Measurements from ENCODE around the gene TYW1B.
"Not testable (repeated sequence)": the region's sequence is repeated elsewhere in the genome, so short reads cannot be mapped to it uniquely, and the experiment has no call there.

Gene TYW1B

GRCh38 chr7:72675686-72676085 lies 152.3 kb downstream of the TYW1B start:
- peaks cover 18% of the 10 kb centered on the region for H3K36me3 Mint-ChIP-seq (ENCODE audit: low read depth)
- H3K9me3 Mint-ChIP-seq, H3K4me1 Mint-ChIP-seq, H3K4me3 Mint-ChIP-seq, DNase-seq, H3K27me3 Mint-ChIP-seq, ATAC-seq, H3K27ac Mint-ChIP-seq: not testable (repeated sequence)

DNA sequence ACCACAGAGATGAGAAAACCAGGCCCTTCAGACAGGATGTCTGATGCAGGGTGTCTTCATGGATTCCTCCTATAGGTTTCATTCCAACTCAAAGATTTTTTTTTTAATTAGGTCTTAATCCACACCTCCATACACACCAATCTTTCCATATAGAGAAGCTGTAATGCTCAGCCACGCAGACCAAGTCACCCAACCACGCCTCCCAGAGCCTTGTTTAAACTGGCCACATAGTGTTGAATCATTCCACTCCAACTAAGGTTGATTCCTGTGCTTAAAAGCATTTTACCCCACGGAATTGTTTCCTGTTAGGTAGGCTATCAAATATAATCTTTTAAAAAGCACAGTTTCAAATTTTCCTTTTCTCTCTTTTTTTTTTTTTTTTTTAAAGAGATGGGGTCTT lies 153.6 kb downstream of the TYW1B start:
- H3K27me3 Mint-ChIP-seq, result no peaks in the 10 kb centered on the region
- no peaks in the 10 kb centered on the region for H3K4me1 Mint-ChIP-seq
- no peak for ATAC-seq
- no peak overlapping the region for H3K4me3 Mint-ChIP-seq
- H3K9me3 Mint-ChIP-seq, result no peaks in the 10 kb centered on the region
- peaks cover 10% of the 10 kb centered on the region for H3K36me3 Mint-ChIP-seq (ENCODE audit: low read depth)
- H3K27ac Mint-ChIP-seq, result no peak overlapping the region
- no peak for DNase-seq

DNA sequence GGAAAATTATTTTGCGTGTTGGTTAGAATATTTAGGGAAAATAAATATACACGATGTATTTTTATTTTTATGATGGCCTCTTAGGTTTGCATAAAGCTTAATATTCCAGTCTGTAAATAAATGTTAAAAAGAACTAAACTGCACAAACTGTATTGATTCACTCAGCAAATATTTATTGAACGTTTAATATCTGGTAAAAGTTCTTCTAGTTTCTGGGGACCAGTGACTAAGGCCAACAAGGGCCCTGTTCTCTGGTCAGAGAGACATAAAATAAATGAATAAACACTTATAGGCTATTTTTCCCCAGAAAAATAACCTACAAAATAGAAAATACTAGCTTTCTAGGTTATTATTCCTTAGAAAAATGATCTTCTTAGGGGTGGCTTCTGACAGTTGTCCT lies 157.2 kb downstream of the TYW1B start:
- not testable (repeated sequence) for DNase-seq, H3K4me3 Mint-ChIP-seq, H3K4me1 Mint-ChIP-seq, ATAC-seq, H3K27me3 Mint-ChIP-seq, H3K27ac Mint-ChIP-seq, H3K9me3 Mint-ChIP-seq
- H3K36me3 Mint-ChIP-seq (ENCODE audit: low read depth), result peaks cover 11% of the 10 kb centered on the region

DNA sequence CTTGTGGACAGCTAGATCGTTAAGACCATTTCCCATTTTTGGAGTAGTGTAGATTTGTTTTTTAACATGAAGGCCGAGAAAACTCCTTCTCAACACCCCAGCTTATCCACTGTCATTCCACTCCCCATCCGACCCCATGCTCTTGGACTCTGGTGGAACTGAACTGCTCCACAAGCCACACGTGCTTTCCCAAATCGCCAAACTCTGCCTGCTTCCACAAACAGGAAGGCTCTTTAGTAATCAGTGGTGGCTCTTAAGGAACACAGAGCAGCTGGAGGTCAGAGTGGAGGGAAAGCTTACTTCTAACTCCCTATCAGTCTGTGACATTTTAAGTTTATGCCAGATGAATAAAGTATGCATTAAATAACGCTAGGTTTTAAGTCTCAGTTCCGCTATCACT lies 159.6 kb downstream of the TYW1B start:
- H3K36me3 Mint-ChIP-seq (ENCODE audit: low read depth), result peaks cover 23% of the 10 kb centered on the region
- not testable (repeated sequence) for H3K4me3 Mint-ChIP-seq, H3K4me1 Mint-ChIP-seq, ATAC-seq, DNase-seq, H3K27ac Mint-ChIP-seq, H3K9me3 Mint-ChIP-seq, H3K27me3 Mint-ChIP-seq

DNA sequence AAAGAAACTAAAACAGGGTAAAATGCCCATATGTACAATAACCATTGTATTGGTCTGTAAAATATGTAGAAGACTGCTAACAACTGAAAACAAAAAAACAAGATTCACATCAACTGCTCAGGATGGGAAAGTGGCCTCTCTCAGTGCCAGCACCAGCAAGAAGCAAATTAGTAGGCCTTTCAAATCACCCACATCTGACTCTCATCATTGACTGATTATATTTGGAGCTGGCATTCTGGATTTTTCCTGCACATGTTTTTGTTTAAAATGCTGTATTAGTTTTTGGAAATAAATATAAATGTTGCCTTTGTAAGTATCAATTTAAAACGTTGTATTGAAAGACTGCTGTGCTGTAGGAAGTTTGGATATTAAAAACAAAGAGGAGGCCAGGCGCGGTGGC lies 161.0 kb downstream of the TYW1B start:
- not testable (repeated sequence) for H3K9me3 Mint-ChIP-seq, H3K4me1 Mint-ChIP-seq, H3K27me3 Mint-ChIP-seq, ATAC-seq, H3K4me3 Mint-ChIP-seq, H3K27ac Mint-ChIP-seq, DNase-seq
- H3K36me3 Mint-ChIP-seq (ENCODE audit: low read depth), result peaks cover 19% of the 10 kb centered on the region

- ATAC-seq; DNase-seq; H3K27ac Mint-ChIP-seq; H3K36me3 Mint-ChIP-seq (ENCODE audit: low read depth); H3K27me3 Mint-ChIP-seq; H3K4me3 Mint-ChIP-seq; H3K9me3 Mint-ChIP-seq; H3K4me1 Mint-ChIP-seq: not testable (repeated sequence)
These were observed 179.4 kb downstream of the TYW1B start for GRCh38 chr7:72648574-72648973.

DNA sequence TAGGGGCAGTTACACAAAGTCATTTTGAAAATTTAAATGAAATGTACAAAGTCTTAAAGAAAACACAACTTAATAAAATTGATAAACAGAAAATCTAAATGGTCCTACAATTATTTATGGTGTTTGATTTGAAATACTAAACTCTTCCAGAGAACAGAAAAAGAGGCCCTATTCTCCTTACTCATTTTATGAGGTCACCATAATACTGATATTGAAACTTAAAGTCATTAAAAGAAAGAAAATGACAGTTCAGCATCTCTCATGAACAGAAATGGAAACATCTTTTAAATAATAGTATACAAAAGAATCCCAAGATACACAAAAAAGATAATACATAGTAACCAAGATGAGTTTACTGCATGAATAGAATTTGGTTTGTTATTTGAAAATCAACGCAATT lies 184.3 kb downstream of the TYW1B start:
- DNase-seq; H3K4me1 Mint-ChIP-seq; H3K36me3 Mint-ChIP-seq (ENCODE audit: low read depth); H3K27ac Mint-ChIP-seq; H3K4me3 Mint-ChIP-seq; H3K9me3 Mint-ChIP-seq; H3K27me3 Mint-ChIP-seq; ATAC-seq: not testable (repeated sequence)

DNA sequence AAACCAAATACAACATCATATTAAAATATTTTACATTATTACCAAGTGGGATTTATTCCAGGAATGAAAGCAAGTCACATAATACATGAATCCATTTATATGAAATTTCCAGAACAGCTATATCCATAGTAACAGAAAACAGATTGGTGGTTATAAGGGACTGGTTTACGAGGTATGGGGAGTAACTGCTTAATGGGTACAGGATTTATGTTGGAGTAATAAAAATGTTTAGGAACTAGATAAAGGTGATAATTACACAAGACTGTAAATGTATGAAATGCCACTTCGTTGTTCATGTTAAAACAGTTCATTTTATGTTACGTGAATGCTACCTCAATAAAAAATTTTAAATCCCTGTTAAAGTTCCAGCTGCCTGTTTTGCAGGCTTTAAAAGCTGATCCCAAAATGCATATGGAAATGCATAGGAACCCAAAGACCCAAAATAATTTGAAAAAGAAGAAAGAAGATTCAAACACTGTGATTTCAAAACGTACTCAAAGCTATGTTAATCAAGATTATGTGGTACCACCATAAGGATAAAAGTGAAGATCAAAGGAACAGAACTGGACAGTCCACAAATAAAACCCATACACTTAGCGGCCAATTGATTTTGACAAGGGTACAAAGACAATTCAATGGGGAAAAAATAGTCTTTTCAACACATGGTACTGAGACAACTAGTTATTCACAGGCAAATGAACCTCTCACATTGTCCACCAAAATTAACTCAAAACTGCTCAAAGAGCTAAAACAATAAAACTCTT lies 186.3 kb downstream of the TYW1B start:
- not testable (repeated sequence) for H3K27ac Mint-ChIP-seq, H3K9me3 Mint-ChIP-seq, DNase-seq, ATAC-seq, H3K4me3 Mint-ChIP-seq, H3K27me3 Mint-ChIP-seq, H3K4me1 Mint-ChIP-seq
- H3K36me3 Mint-ChIP-seq (ENCODE audit: low read depth), result peaks cover 12% of the 10 kb centered on the region

- not testable (repeated sequence) for H3K9me3 Mint-ChIP-seq, ATAC-seq, H3K4me3 Mint-ChIP-seq, H3K4me1 Mint-ChIP-seq, H3K27ac Mint-ChIP-seq, H3K27me3 Mint-ChIP-seq, DNase-seq
- H3K36me3 Mint-ChIP-seq (ENCODE audit: low read depth), result peaks cover 12% of the 10 kb centered on the region
These were observed 187.3 kb downstream of the TYW1B start for GRCh38 chr7:72640740-72641139.

DNA sequence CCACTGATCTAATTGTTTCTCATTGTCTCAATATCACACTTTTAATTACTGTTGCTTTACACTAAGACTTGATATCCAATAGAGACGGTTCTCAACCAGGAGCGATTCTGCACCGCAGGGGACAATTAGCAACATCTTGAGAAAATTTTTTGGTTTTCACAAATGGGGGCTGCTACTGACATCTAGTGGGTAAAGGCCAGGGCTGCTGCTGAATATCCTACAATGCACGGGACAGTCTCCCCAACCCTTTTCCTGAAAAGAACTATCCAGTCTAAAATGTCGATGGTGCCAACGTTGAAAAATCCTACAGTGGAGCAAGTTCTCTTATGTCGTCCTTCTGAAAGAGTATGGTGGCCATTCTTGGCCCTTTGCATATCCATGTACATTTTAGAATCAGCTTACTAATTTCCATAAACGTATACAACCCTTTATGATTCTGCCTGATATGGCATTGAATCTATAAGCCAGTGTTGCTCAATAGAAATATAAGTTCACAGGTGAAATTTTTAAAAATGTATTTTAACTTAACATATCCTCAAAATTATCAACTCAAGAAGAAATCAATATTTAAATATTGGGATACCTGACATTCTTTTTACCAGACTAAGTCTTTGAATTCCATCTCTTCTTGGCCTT lies 192.6 kb downstream of the TYW1B start:
- not testable (repeated sequence) for H3K9me3 Mint-ChIP-seq; ATAC-seq; H3K36me3 Mint-ChIP-seq (ENCODE audit: low read depth); H3K4me3 Mint-ChIP-seq; DNase-seq; H3K27ac Mint-ChIP-seq; H3K4me1 Mint-ChIP-seq; H3K27me3 Mint-ChIP-seq

DNA sequence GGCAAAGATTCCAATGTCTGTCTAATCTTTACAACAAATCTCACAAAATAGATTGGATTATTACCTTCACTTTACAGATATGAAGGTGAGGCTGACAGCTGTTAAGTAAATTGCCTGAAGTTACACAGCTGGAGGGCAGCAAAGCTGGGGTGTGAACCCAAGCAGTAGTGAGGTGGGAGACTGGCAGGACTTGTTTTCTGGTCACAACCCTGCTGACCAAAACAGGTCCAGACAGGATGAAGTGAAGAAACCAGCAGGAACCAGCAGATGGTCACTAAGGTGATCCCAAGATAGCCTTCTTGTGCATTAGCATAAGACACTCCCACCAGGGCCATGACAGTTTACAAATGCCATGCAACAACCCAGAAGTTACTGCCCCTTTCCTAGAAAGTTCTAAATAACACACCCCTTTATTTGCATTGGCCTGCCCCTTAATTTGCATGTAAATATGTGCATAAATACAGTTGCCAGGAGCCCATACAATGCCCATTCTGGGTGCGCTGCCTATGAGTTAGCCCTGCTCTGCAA lies 195.2 kb downstream of the TYW1B start:
- H3K4me1 Mint-ChIP-seq; H3K36me3 Mint-ChIP-seq (ENCODE audit: low read depth); DNase-seq: not testable (repeated sequence)

DNA sequence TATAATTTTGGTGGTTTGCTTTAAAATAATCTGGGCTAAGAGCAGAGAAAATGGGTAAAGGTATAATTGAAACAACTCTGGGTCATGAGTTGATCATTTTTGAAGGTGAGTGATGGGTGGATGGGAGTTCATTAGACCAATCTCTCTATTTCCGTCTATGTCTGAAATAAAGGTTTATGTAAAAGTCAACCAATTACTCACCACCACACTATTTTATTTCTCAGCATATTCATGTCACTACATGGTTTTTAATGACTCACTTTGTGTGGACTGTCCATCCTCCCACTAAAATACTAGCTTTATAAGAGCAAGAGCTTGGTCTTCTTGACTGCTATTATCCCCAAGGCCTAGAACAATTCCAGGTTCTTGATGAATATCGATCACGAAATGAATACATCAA lies 199.6 kb downstream of the TYW1B start:
- H3K4me3 Mint-ChIP-seq; H3K27me3 Mint-ChIP-seq; DNase-seq; H3K4me1 Mint-ChIP-seq; H3K27ac Mint-ChIP-seq; ATAC-seq; H3K36me3 Mint-ChIP-seq (ENCODE audit: low read depth); H3K9me3 Mint-ChIP-seq: not testable (repeated sequence)

More for the DNA sequence above, 195.2 kb downstream of the TYW1B start:
- H3K27ac Mint-ChIP-seq, H3K9me3 Mint-ChIP-seq, ATAC-seq, H3K27me3 Mint-ChIP-seq, H3K4me3 Mint-ChIP-seq: not testable (repeated sequence)

GRCh38 chr7:72626428-72627011 lies 201.5 kb downstream of the TYW1B start:
- H3K9me3 Mint-ChIP-seq; H3K27ac Mint-ChIP-seq; H3K4me1 Mint-ChIP-seq; DNase-seq; H3K27me3 Mint-ChIP-seq; H3K4me3 Mint-ChIP-seq; ATAC-seq; H3K36me3 Mint-ChIP-seq (ENCODE audit: low read depth): not testable (repeated sequence)

DNA sequence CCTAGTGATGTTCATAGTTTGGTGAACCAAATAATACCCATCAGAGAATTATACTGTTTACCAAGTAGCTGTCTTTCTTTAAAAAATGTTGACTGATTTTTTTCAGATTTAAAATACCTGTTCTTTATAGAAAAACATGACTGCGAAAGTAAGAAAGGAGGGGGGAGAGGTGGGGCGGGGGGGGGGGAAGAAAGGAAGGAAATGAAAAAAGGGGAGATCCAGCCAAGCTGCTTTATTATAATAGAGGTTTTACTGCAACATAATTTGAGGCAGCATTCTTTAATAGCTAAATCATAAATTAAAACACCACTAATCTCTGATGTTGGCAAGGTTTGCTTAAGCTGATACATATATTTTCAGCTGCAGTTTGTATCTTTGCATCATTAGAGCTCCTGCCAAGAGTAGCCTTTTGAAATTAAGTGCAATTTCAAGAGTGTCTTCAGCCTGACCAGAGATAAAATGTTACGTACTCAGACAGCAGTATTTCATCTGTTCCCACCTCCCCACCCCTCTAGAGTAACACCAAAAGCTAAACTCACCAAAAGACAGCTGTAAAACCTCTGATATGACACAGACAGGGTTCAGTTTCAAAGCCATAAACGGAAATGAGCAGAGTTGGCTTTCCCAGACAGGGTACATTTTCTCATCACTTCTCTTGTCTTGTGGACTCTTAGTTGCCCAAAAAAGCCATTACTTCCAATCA lies 202.1 kb downstream of the TYW1B start:
- H3K9me3 Mint-ChIP-seq; DNase-seq; H3K27me3 Mint-ChIP-seq; H3K4me1 Mint-ChIP-seq; H3K4me3 Mint-ChIP-seq; ATAC-seq; H3K36me3 Mint-ChIP-seq (ENCODE audit: low read depth); H3K27ac Mint-ChIP-seq: not testable (repeated sequence)

Data from activated naive CD8-positive, alpha-beta T cell treated with anti-CD3 and anti-CD28 coated beads, Interleukin-2, amount 50 U/mL, for 24 hours (primary cell).